Bronchial epithelial cell (primary cell): ENCODE results near the gene MMEL1. TPM values are rescaled to one million over a fixed set of nuclear protein-coding genes. Genes with fewer than 3 reads are reported as not detected.
"Not testable (repeated sequence)": the region's sequence is repeated elsewhere in the genome, so short reads cannot be mapped to it uniquely, and the experiment has no call there.

Source experiments
- DNase-seq: peaks from one replicate; pipeline ENCODE4 v3.0.0-alpha.2; 2010; ENCODE audit warnings: low read depth
- FAIRE-seq: peaks from 2 replicates; lab custom pipeline; 2011; peaks lifted over from hg19 to GRCh38; lab: Jason Lieb, UNC
- H3K27me3 ChIP-seq: 2 replicates; pipeline ENCODE4 v1.5.1; 2011; ENCODE audit warnings: low read length; ENCODE audit not compliant: control insufficient read depth, insufficient read depth
- H3K36me3 ChIP-seq: 2 replicates; pipeline ENCODE4 v1.5.1; 2011; ENCODE audit warnings: low read length; ENCODE audit not compliant: control insufficient read depth, insufficient read depth
- H3K4me3 ChIP-seq: 2 replicates; pipeline ENCODE4 v1.5.1; 2011; ENCODE audit warnings: mild to moderate bottlenecking, low read depth, low read length, control low read depth
- CTCF ChIP-seq: IDR thresholded peaks from 2 replicates; pipeline ENCODE4 v1.5.1; 2011; ENCODE audit warnings: mild to moderate bottlenecking, moderate library complexity, low read length, control low read depth, inconsistent platforms; ENCODE audit not compliant: insufficient read depth, severe bottlenecking
- total RNA-seq: library from RNA; depleted of rRNA; stranded (reverse); fragments of >200 nt; gene quantifications from 2 replicates; pipeline ENCODE4 v1.2.1, GENCODE V29; 2014

The MMEL1 gene
- total RNA-seq, 1 donor from 2014 or later = not detected

GRCh38 chr1:2554621-2555387 is 78.0 kb downstream of the MMEL1 start:
- FAIRE-seq = no peak
- no peaks in the 10 kb centered on the region for H3K27me3 ChIP-seq
- no peak overlapping the region for H3K4me3 ChIP-seq
- TF ChIP-seq CTCF = peak; percentile 31
- no peaks in the 10 kb centered on the region for H3K36me3 ChIP-seq
- no peak for DNase-seq

GRCh38 chr1:2553871-2554620 is 78.8 kb downstream of the MMEL1 start:
- Histone ChIP-seq H3K27me3 (no peaks in the 10 kb centered on the region), H3K4me3 (no peak overlapping the region), H3K36me3 (no peaks in the 10 kb centered on the region)
- DNase-seq (no peak), FAIRE-seq (no peak)
- no peak for TF ChIP-seq CTCF

GRCh38 chr1:2553076-2553475 is 79.7 kb downstream of the MMEL1 start:
- H3K4me3 ChIP-seq, H3K27me3 ChIP-seq, DNase-seq, FAIRE-seq, H3K36me3 ChIP-seq: not testable (repeated sequence)

GRCh38 chr1:2552189-2552588 is 80.6 kb downstream of the MMEL1 start:
- no peaks in the 10 kb centered on the region for H3K36me3 ChIP-seq
- H3K27me3 ChIP-seq = no peaks in the 10 kb centered on the region
- H3K4me3 ChIP-seq = no peak overlapping the region
- no peak for TF ChIP-seq CTCF
- DNase-seq (no peak), FAIRE-seq (no peak)

DNA sequence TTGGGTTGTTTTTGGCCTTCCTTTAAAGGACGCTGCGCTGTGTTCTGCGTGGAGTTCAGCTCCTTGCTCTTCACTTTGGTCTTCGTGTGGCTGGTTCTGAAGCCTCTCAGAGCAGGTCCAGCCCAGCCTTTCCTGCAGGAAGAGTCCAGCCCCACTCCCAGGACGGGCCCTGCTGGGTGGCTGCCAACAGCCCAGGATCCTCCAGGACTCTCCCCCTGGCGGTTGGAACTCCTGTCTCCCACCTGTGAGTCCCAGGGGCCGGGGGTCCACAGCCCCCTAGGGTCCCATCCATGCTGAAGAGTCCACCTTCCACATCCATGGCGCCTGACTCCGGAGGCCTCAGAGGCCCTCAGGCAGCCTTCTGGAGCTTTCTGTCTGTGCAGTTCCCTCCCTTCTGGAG is 81.3 kb downstream of the MMEL1 start:
- FAIRE-seq, DNase-seq, H3K36me3 ChIP-seq, H3K4me3 ChIP-seq, H3K27me3 ChIP-seq: not testable (repeated sequence)

DNA sequence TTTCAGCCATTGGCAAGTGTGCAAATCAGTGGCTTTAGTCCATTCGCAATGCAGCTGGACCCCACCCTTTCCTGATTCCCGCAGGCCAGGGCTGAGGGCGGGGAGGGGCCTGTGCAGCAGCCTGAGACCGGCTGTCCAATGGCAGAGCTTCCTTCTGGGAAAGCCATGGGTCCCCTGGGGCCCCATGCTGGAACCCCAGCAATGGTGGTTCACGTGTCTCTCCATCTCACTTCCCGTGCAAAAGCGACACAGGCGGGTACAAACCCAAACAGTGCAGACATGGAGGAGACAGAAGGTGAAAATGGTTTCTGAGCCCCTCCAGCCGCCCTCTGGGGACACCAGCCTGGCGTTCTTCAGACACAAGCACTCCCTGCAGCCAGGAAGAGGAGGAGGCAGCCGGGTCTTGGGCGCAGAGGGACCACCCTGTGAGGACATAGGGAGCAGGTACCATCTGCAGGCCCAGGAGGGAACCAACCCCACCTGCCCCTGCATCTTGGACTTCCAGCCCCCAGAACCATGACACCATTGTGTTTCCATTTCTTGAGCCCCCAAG is 82.4 kb downstream of the MMEL1 start:
- not testable (repeated sequence) for H3K4me3 ChIP-seq, H3K36me3 ChIP-seq, DNase-seq, H3K27me3 ChIP-seq, FAIRE-seq

GRCh38 chr1:2549367-2550029 is 83.3 kb downstream of the MMEL1 start:
- not testable (repeated sequence) for H3K36me3 ChIP-seq, H3K4me3 ChIP-seq, H3K27me3 ChIP-seq, DNase-seq
- FAIRE-seq = peak; percentile 84
